Liver (tissue), 9 donors: ENCODE results near the gene TUBB3. TPM values are rescaled to one million over a fixed set of nuclear protein-coding genes. Genes with fewer than 3 reads are reported as not detected.

Source experiments
- DNase-seq: peaks from one replicate; pipeline ENCODE4 v3.0.0-alpha.2; 2017; ENCODE audit warnings: low spot score
- H3K27ac ChIP-seq, 2 donors: one replicate each; pipeline ENCODE4 v1.7.0; 2013; ENCODE audit warnings: inconsistent platforms in 2 of 2, low read length in 2 of 2, control low read depth in 1 of 2, low read depth in 1 of 2, mild to moderate bottlenecking in 1 of 2
- H3K27me3 ChIP-seq, 4 donors: one replicate each; pipeline versions ENCODE4 v1.6.1 to v1.7.0; 2013; ENCODE audit warnings: low read length in 3 of 4, inconsistent platforms in 1 of 4, mild to moderate bottlenecking in 1 of 4, moderate library complexity in 1 of 4; ENCODE audit not compliant: control insufficient read depth in 4 of 4, insufficient read depth in 4 of 4
- H3K36me3 ChIP-seq, 4 donors: one replicate each; pipeline versions ENCODE4 v1.6.1 to v1.7.0; 2013; ENCODE audit warnings: low read length in 3 of 4, mild to moderate bottlenecking in 3 of 4, low read depth in 1 of 4, moderate library complexity in 1 of 4; ENCODE audit not compliant: control insufficient read depth in 4 of 4, insufficient read depth in 3 of 4
- H3K4me1 ChIP-seq, 4 donors: one replicate each; pipeline versions ENCODE4 v1.6.1 to v1.7.0; 2013; ENCODE audit warnings: low read length in 3 of 4, mild to moderate bottlenecking in 3 of 4, moderate library complexity in 1 of 4; ENCODE audit not compliant: control insufficient read depth in 4 of 4, insufficient read depth in 4 of 4
- H3K4me3 ChIP-seq, 3 donors: one replicate each; pipeline versions ENCODE4 v1.6.1 to v1.7.0; 2013; ENCODE audit warnings: low read length in 3 of 3, control low read depth in 1 of 3, low read depth in 1 of 3, mild to moderate bottlenecking in 1 of 3
- H3K9ac ChIP-seq, 2 donors: one replicate each; pipeline ENCODE4 v1.7.0; 2013; ENCODE audit warnings: low read length in 2 of 2, mild to moderate bottlenecking in 2 of 2, moderate library complexity in 2 of 2, control low read depth in 1 of 2, low read depth in 1 of 2
- H3K9me3 ChIP-seq, 4 donors: one replicate each; pipeline versions ENCODE4 v1.6.1 to v1.7.0; 2013; ENCODE audit warnings: low read length in 3 of 4; ENCODE audit not compliant: control insufficient read depth in 4 of 4
- ATF3 ChIP-seq: IDR thresholded peaks from 2 replicates; pipeline ENCODE4 v1.6.1; 2016; ENCODE audit warnings: antibody characterized with exemption
- FOXA1 ChIP-seq: IDR thresholded peaks from 2 replicates; pipeline ENCODE4 v1.6.1; 2016; ENCODE audit warnings: antibody characterized with exemption
- FOXA2 ChIP-seq: IDR thresholded peaks from 2 replicates; pipeline ENCODE4 v1.6.1; 2016; ENCODE audit warnings: antibody characterized with exemption
- GABPA ChIP-seq, 2 donors: IDR thresholded peaks in 1 of 2; conservative IDR thresholded peaks in 1 of 2; 2 replicates each; pipeline ENCODE4 v1.6.1; 2016; ENCODE audit warnings: antibody characterized with exemption in 2 of 2, mild to moderate bottlenecking in 1 of 2, moderate library complexity in 1 of 2
- HNF4A ChIP-seq, 2 donors: conservative IDR thresholded peaks; 2 replicates each; pipeline ENCODE4 v1.6.1; 2016; ENCODE audit warnings: antibody characterized with exemption in 2 of 2, mild to moderate bottlenecking in 2 of 2
- HNF4G ChIP-seq: IDR thresholded peaks from 2 replicates; pipeline ENCODE4 v1.6.1; 2016; ENCODE audit warnings: antibody characterized with exemption
- JUND ChIP-seq, 2 donors: IDR thresholded peaks; 2 replicates each; pipeline ENCODE4 v1.6.1; 2016; ENCODE audit warnings: antibody characterized with exemption in 2 of 2
- MAX ChIP-seq: IDR thresholded peaks from 2 replicates; pipeline ENCODE4 v1.6.1; 2016; ENCODE audit warnings: antibody characterized with exemption
- NR2F2 ChIP-seq: IDR thresholded peaks from 2 replicates; pipeline ENCODE4 v1.6.1; 2016; ENCODE audit warnings: antibody characterized with exemption
- RAD21 ChIP-seq, 2 donors: IDR thresholded peaks; 2 replicates each; pipeline ENCODE4 v1.6.1; 2016; ENCODE audit warnings: antibody characterized with exemption in 2 of 2, mild to moderate bottlenecking in 2 of 2
- REST ChIP-seq: IDR thresholded peaks from 2 replicates; pipeline ENCODE4 v1.6.1; 2016; ENCODE audit warnings: antibody characterized with exemption, mild to moderate bottlenecking
- RXRA ChIP-seq, 2 donors: IDR thresholded peaks; 2 replicates each; pipeline ENCODE4 v1.6.1; 2017 to 2018; ENCODE audit warnings: antibody characterized with exemption in 2 of 2, mild to moderate bottlenecking in 1 of 2
- SP1 ChIP-seq: IDR thresholded peaks from 2 replicates; pipeline ENCODE4 v1.6.1; 2018; ENCODE audit warnings: antibody characterized with exemption, mild to moderate bottlenecking
- TAF1 ChIP-seq: conservative IDR thresholded peaks from 2 replicates; pipeline ENCODE4 v1.6.1; 2016; ENCODE audit warnings: antibody characterized with exemption, mild to moderate bottlenecking
- YY1 ChIP-seq: IDR thresholded peaks from 2 replicates; pipeline ENCODE4 v1.6.1; 2016; ENCODE audit warnings: antibody characterized with exemption, mild to moderate bottlenecking
- WGBS: extraction: QIAGEN DNeasy Blood & Tissue Kit; methylation state at CpG from one replicate; pipeline ENCODE4 v1.1.7; 2013; 5-methylcytosine and 5-hydroxymethylcytosine counted together
- polyA plus RNA-seq, 2 donors: library from polyadenylated mRNA; stranded (reverse) in 1 of 2; unstranded in 1 of 2; fragments of 200-250 nt in 1 of 2; fragments of >200 nt in 1 of 2; fragmentation: Nextera tagmentation in 1 of 2; extraction: Ambion mirVana in 1 of 2; gene quantifications; one replicate each; pipeline versions ENCODE4 v1.2.1 to v1.2.3, GENCODE V29; 2013 to 2015
- total RNA-seq, 2 donors: library from RNA; depleted of rRNA; stranded (reverse); fragments of >200 nt; gene quantifications; one replicate each; pipeline ENCODE4 v1.2.3, GENCODE V29; 2014
- donor health status: healthy.
- donor health status: healthy.
- donor health status: healthy.
- donor health status: healthy.
- donor health status: healthy.

The TUBB3 gene
- total and polyA plus RNA-seq, 4 donors, result 0.17 to 0.89 (median 0.25) TPM; not detected in 1

GRCh38 chr16:89953671-89954406 is 30.7 kb downstream of the TUBB3 start:
- Histone ChIP-seq H3K27me3 (no peaks in the 10 kb centered on the region), H3K4me1 (peaks cover 2 to 7% (median 5%) of the 10 kb centered on the region in 4 donors), H3K9me3 (no peaks in the 10 kb centered on the region), H3K9ac (no peak overlapping the region), H3K36me3 (peaks cover 2 to 15% (median 3%) of the 10 kb centered on the region in 4 donors), H3K27ac (no peak overlapping the region), H3K4me3 (no peak overlapping the region)
- TF ChIP-seq REST (no peak), RXRA (IDR thresholded peaks at IDR 0.05) (no peak), FOXA1 (no peak), SP1 (no peak), NR2F2 (no peak)
- 93% methylated on average over 11 of the region's 11 CpGs for WGBS
- DNase-seq, result no peak

GRCh38 chr16:89954462-89954861 is 31.3 kb downstream of the TUBB3 start:
- H3K9me3 ChIP-seq, result no peaks in the 10 kb centered on the region
- H3K27ac ChIP-seq, result no peak overlapping the region
- H3K4me3 ChIP-seq, result no peak overlapping the region
- peaks cover 2 to 18% (median 3%) of the 10 kb centered on the region in 4 donors for H3K36me3 ChIP-seq
- TF ChIP-seq JUND (IDR thresholded peaks at IDR 0.05) (no peak), NR2F2 (no peak), GABPA (IDR thresholded peaks at IDR 0.05 in 1 of 2, conservative IDR thresholded peaks at IDR 0.05 in 1 of 2) (no peak), MAX (no peak), RAD21 (IDR thresholded peaks at IDR 0.05) (no peak), SP1 (no peak), ATF3 (no peak), YY1 (no peak), HNF4A (conservative IDR thresholded peaks at IDR 0.05) (no peak), TAF1 (no peak), RXRA (IDR thresholded peaks at IDR 0.05) (no peak)
- peaks cover 0 to 3% (median under 1%) of the 10 kb centered on the region in 4 donors for H3K4me1 ChIP-seq
- H3K9ac ChIP-seq, result no peak overlapping the region
- WGBS, result 96% methylated on average over 15 of the region's 15 CpGs
- H3K27me3 ChIP-seq, result no peaks in the 10 kb centered on the region
- no peak for DNase-seq

GRCh38 chr16:89955001-89955685 is 32.0 kb downstream of the TUBB3 start:
- Histone ChIP-seq H3K27ac (no peak overlapping the region), H3K4me1 (no peaks in the 10 kb centered on the region), H3K4me3 (no peak overlapping the region), H3K9me3 (no peaks in the 10 kb centered on the region), H3K36me3 (peaks cover 2 to 23% (median 3%) of the 10 kb centered on the region in 4 donors), H3K9ac (no peak overlapping the region), H3K27me3 (no peaks in the 10 kb centered on the region)
- 96% methylated on average over 15 of the region's 15 CpGs for WGBS
- TF ChIP-seq YY1 (no peak), FOXA2 (no peak), MAX (no peak), REST (no peak), GABPA (IDR thresholded peaks at IDR 0.05 in 1 of 2, conservative IDR thresholded peaks at IDR 0.05 in 1 of 2) (no peak), HNF4G (no peak), ATF3 (no peak), RAD21 (IDR thresholded peaks at IDR 0.05) (no peak)
- DNase-seq, result no peak
